EH (cell line): ENCODE results near the gene NRL.

Experiments used
- DNase-seq: peaks from one replicate; pipeline ENCODE4 v3.0.0-alpha.2; 2015; ENCODE audit warnings: low read depth

The NRL gene

DNA sequence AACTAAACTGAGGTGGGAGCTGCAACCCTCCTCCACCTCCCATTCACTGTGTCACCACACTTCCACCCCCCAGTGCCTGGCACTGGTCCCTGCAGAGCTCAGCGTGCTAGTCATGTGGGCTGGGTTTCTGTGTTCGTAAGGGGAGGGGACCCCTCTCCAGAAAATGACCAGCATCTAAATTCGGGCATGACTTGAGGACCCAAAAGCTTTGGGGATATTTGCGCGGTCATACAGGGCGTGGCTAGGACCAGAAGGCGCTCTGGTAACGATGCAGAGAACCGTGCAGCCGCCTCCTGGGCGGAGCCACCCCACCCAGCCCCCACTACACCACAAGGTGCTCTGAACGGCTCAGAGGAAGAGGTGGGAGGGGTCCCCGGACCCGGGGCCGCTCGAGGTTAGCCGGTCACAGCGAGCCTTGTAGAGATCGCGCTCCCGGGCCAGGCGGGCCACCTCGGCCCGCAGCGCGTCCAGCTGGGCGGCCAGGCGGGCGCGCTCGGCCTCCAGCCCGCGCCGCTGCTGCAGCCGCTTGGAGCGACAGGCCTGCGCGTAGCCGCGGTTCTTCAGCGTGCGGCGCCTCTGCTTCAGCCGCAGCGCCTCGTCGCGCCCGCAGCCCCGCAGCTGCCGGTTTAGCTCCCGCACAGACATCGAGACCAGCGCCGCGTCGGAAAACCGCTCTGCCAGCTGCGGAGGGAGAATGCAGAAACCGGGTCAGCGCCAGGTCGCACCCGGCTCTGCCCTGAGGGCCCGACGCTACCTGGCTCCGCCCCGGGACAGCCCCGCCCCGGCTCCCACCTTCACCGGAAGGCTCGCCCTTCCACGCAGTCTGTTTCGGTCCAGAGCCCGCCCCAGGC is 33.6 kb downstream of the NRL start:
- DNase-seq, result peak; percentile 34

DNA sequence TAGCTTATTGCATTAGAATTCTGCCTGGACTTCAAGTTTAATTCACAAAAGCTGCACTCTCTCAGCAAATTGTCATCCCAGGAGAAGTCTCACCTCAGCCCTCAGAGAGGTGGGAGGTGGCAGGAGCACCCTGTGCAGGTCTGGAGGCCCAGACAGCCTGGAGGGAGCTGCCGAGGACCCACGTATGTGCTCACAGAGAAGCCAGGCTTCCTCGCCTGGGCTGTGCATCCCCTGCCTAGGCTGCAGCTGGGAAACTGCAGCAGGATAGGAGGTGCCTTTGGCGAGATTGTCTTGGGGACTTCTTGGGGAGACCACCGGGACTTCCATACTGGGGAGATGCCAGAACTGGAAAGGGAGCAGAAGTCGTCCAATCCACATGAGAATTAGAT is 34.6 kb downstream of the NRL start:
- DNase-seq, result no peak

DNA sequence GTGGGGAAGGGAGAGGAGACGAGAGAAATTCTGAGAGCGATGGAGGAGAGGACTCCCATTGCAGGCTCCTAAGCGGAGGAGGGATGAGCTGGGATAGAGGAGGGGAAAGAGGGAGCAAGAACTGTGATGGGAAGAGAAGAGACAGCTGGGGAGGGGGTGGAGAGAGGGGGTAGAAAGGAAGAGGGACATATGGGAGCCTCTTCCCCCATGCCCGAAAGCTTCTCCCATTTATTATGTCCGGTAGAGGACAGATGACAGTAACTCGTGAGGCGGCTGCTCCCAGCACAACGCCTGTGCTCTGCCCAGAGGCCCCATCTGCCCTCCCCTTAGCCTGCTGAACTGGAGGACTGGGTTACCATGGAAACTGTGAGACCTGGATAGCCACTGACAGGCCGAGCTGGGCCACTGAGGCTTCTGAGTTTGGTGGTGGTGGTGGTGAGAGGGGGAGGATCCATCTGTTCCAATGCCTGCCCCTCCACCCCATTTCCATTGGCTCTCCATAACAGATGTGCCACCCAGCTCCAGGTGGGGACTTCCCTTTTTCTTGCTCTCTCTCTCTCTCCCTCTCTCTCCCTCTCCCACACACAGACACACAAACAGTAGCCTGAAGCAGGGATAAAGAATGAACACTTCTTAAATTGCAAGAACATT is 35.1 kb downstream of the NRL start:
- DNase-seq, result no peak

DNA sequence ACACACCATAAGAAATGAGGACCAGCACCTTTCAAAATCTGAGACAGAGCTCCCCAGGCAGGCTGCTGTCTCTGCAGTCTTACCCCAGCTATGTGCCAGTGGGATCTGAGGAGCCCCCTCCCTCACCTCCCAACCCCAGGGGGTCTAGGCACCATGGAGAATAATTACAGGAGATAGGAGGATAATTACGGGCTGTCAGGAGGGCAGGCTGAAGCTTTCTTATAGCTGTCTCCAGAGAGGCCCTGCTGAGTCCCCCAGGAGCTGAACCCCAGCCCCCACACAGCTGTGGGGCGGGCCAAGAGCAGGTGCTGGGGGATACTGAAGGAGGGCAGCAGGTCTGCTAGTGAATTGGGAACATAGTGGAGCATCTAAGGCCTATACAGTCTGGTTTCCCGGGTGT is 36.6 kb downstream of the NRL start:
- DNase-seq, result no peak

DNA sequence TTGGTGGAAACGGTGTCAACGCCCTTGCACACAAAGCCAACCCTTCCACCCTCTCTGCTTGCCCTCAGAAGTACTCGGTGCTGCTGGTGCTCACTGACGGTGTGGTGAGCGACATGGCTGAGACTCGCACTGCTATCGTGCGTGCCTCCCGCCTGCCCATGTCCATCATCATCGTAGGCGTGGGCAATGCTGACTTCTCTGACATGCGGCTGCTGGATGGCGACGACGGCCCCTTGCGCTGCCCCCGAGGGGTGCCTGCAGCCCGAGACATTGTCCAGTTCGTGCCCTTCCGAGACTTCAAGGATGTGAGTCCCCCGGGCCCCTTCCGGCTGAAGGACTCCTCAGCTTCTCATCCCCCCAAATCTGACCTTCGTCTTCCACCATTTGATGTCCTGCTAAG is 37.7 kb downstream of the NRL start:
- no peak for DNase-seq

DNA sequence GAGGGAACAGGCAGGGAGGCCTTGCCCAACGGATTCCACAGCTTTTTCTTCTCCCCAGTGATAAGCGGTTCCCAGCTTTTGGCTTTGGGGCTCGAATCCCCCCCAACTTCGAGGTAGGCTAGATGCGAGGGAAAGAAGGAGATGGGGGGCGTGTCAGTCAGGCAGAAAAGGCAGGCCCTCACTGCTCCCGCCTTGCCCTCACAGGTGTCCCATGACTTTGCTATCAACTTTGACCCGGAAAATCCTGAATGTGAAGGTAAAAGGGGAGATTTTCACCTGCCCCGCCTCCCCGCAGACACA is 38.5 kb downstream of the NRL start:
- DNase-seq, result no peak

DNA sequence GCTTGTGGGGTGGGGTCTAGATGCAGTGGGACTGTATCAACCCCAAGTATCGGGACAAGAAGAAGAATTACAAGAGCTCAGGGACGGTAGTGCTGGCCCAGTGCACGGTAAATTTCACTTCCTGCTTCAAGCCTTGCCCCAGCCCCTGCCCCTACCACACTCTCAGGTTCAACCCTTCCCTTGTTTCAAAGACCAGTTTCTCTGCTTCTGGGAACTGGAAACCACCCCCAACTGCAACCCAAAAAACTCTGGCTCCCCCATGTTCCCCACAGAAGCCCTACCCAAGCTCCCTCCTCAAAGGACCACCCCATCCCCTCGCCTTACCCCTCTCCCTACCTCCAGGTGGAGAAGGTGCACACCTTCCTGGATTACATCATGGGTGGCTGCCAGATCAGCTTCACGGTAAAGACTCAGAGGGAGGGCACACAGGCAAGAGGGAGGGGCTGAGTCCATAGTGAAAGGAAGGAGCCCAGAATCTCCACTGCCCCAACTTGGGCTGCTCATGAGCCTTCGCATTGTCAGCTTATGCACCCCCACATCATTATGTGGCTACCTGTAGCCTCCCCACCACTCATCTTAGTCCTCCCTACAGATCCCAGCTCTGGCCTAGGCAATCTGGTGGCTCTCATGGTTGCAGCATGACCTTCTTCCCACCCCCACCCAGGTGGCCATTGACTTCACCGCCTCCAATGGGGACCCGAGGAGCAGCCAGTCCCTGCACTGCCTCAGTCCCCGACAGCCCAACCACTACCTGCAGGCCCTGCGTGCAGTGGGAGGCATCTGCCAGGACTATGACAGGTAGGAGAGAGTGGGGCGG is 39.1 kb downstream of the NRL start:
- no peak for DNase-seq

DNA sequence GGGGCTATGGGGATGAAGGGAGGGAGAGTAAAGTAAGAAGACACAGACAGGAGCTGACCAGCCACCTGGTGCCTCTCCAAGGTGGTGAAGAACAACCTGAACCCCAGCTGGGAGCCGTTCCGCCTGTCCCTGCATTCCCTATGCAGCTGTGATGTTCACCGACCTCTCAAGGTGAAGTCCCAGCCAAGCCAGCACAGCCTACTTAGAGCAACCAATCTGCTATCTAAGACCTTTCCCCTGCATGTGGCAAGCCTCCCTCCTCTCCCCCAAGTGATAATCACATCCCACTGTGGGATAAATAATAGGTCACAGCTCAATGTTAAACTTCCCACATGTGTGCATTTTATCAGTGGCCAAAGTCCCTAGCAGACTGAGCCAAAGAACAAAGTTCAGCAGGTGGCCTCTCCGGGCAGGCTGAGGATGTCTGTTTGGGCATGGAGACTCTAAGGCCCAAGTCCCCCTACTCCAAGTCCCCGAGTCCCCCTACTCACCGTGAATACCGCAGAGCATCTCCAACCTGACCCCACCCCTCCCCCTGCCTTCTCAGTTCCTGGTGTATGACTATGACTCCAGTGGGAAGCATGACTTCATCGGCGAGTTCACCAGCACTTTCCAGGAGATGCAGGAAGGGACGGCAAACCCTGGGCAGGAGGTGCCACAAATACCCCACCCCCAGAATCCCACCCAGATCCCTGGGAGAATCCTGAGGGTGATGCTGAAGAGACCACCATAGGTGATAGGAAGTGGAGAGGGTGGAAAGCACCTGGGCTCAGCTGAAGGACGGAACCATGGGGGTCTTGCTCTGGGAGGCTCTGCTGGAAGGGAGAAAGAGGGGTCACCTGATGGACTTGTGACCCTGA is 39.9 kb downstream of the NRL start:
- DNase-seq, result no peak

DNA sequence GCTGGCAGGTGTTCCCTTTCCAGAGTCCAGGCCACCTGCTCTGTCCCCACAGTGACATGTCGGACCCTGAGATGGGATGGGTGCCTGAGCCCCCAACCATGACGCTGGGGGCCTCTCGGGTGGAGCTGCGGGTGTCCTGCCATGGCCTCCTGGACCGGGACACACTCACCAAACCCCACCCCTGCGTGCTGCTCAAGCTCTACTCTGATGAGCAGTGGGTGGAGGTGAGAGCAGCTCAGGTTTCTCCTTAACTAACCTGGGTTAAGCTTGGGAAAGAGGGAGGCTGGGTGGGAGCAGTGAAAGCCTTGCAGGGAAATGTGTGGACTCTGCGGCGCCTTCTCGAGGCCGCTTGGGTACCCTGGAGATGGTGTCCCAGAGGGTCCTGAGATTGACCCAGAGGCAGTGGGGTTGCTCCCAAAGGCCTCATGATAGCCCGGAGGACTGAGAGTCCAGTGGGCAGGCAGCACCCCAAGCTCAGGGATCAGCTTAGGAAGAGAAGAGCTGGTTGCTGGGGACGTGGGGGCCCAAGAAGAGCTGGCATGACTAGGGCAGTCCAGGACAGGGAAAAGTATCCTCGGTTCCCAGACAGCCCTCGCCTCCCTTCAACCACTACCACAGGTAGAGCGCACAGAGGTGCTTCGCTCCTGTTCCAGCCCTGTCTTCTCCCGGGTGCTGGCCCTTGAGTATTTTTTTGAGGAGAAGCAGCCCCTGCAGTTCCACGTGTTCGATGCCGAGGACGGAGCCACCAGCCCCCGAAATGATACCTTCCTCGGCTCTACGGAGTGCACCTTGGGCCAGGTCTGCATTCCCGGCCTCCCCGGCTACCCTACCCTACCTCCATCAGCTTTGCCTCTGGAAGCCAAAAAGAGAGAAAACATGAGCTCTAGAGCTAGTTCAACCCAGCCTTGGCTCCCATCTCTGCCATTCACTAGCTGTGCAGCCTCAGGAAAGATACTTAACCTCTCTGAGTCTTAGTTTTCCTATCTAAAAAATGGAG is 41.6 kb downstream of the NRL start:
- DNase-seq, result no peak

DNA sequence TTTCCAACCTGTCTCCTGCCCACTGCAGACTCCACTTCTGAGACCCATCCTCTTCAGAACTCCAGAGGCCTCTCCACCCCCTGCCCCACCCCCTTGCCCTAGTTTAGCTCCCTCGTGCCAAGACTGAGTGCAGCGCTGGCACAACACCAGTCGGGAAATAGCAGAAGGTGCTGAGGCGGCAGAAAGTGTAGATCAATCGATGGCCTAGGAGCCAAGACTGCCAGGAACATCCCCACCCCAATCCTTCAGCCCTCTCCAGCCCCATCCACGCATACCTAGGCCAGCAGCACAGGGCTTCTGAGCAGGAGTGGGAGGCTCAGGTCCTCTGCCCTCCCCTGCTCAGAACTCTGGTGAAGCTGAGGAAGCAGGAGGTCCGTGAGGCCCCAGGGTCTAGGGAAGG is 42.3 kb downstream of the NRL start:
- no peak for DNase-seq

DNA sequence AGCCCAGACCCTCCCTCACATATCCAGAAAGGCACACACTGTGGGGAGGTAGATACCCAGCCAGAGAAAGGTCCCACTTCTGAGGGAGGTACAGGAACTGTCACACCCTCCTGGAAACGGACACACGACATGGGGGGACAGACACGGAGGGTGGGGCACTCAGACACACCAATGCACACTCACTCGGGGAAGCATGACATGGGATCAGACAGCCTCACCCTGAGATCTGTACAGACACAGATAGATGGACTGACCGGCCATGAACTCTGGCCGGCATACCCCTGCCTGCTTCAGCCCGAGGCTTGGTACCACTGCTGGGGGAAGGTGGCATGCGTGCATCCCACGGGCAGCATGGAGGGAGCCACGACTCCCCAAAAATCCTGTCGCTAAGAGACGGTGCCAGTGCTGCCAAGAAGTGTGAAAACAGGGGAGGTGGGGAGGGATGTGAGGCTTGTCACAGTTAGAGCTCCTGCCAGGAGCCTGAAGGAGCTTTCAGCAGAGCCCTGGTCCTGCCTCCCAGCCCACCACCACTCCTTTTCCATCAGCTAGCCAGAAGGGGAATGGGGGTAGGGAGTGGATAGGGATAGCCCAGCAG is 42.8 kb downstream of the NRL start:
- DNase-seq, result no peak

DNA sequence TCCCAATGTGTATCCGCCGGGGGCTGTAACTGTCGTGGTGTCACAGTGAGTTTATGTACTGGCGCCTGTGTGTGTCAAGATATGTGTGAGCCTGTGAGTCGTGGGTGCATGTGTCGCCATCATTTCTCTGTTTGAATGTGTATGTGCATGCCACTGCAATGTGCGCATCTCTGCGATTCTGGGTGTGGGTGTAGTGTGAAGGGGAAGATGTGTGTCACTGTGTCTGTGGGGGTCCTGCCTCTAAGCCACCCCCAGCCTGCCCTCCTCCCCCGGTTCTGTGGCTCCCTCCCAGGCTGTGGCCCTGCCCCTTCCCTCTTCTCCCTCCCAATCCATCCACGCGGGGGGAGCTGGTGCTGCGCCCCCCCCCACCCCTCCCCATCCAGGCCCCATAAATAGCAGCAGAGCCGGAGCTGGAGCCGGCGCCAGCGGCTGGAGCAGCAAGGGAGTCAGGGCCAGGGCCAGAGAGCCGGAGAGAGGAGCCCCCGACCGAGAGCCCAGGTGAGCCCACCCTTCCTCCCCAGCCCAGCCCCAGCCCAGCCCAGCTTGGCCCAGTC is 43.5 kb downstream of the NRL start, which contains the start of gene CPNE6:
Gene CPNE6 (plus strand): TSS at position 419 of the 554 bp plus-strand sequence. CDS start 1,375 bp downstream, outside the sequence.
- DNase-seq, result no peak

DNA sequence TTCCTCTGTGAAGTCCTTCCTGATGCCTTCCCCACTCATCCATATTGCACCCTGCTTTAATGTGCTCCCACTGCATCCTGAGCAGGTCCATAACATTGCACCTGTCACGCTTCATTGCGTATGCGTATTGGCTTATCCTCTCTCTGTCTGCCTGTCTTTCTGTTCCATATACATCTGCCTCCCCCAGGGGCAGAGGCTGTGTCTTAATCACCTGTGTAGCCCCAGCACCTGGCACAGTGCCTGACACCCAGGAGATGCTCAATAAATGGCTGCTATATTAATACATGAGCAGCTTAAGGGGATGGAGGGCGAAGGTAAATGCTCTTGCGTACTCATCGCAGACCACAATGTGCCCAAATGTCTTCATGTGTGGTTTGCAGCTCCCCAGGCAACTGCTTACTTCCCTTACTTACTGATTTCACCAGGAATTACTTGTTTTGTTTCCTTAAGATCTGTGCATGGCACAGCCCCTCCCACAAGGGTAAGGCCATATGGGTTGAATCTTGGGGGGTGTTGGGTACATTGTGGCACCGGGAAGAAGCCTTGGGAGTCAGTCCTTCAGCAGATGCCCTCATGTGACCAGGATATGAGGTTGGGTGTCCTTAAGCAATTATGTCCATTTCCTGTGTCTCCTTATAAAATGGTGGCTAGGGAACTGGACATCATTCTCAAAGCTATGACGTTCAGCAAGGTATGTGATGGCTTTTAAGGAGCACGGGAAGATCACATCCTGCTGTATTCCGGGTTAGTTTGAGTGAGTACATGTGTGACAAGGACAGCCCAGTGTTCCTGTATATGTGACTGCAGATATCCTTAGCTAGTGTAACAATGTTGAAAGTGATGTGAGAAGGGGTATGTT is 44.2 kb downstream of the NRL start:
- DNase-seq, result no peak

DNA sequence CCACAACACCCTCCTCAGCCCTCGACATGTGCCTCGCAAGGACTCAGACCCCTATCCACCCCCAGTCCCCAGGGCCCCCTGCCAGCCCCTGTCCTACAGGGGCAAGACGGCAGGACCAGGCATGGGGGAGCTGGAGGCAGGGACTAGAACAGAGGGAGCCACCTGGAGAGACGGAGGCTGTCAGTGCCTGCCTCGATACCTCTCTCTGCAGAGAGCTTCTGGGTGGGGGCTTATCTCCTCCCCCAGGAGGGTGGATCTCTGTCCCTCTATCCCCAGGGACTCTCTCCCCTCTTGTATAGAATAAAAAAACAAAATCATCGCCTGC is 45.4 kb downstream of the NRL start:
- DNase-seq, result no peak

DNA sequence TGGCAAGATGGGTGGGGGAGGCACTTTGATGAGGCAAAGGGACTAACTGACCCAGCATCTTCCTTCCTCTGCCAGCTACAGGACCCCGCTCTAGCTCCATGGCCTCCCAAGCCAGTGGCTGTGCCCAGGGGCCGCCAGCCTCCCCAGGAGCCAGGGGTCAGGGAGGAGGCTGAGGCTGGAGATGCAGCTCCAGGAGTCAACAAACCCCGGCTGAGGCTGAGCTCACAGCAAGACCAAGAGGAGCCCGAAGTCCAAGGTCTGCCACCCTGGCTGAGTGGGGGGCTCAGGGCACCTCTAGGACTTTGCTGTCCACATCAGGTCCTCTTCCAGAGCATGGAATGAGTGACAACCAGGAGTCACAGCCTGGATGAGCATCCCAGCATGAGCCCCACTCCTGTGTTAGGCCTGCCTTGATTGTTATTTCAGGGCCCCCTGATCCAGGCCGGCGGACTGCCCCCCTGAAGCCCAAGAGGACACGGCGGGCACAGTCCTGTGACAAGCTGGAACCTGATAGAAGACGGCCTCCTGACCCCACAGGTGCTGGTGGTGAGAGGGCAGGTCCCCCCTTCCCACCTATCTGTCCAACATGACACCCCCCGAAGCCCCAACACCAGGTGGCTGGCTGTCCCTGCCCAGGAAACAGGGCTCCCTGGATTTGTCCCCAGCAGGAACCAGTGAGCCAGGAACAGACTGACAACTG is 45.9 kb downstream of the NRL start:
- no peak for DNase-seq

DNA sequence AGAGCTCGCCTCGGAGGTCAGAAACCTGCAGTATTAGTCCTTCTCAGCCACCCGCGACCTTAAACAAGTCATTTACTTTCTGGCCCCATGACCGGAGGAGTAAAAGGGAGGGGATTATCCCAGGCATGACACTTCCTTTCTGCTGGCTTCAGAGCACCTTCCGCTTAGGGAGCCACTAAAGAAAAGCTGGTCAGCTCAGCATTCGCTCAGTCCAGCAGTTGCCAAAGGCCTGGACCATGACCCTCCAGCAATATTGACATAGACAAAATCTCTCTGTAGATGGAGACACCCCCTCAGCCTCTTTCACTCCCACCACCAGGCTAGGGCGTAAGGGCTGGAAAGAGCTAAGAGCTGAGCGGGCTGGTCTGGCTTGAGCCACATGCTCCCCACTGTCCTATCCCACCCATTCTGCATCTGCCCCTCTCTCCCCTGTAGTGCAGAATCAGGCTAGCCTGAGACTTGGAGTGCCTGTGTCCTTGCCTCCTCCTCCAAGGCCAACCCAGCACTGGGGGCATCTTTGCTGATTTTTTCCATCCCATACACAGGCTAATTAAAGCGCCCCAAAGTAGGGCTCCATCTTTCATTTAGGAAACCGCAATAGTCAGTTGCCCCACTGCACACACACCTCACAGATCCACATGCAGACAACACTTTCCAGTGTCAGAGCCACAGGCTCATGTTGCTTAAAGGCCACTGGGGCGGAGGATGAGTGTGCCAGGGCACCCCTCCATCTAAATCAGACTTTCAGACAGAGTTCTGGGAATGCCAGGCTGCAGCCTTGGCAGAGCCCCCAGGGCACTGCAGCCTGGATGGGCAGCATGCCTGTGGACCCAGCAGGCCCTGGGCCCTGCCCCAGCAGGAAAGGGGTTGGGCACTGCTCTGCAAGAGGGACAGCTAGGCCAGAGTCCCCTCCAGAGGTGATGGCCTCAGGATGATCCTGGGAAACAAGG is 47.3 kb downstream of the NRL start:
- DNase-seq, result no peak

DNA sequence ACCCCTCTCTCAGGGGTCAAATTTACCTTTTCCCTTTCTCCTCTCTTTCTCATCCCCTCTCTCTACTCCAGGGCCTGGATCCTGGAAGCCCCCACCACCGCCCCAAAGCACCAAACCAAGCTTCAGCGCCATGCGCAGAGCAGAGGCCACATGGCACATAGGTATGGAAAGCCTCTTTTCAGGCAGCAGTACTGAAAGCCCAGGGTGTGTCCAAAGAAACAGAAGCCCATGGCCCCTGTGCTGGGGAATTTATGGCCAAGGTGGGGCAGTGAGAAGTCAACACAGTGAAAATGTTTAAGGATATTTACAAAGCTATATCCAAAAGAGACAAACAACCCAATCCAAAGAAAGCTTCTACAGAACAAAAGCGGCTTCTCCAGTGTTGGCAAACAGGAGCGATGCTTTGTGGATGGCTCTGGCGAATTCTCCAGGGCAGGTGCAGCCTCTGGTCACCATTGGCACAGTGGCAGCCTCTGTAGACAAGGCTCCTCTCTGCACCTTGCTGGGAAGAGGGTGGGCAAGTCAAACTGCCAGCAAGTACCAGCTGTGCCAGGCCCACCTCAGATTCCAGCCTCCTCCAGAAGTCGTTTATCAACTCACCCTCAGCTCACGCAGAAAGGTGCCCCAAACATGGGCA is 48.1 kb downstream of the NRL start:
- no peak for DNase-seq
